CD4-positive, alpha-beta T cell treated with Interleukin-15 for 4 hours (primary cell): Measurements from ENCODE around the gene MINK1.
"Not testable (repeated sequence)": the region's sequence is repeated elsewhere in the genome, so short reads cannot be mapped to it uniquely, and the experiment has no call there.

ENCODE experiments used
- DNase-seq: peaks from one replicate; pipeline ENCODE4 v3.0.0-alpha.2; 2020; ENCODE audit warnings: low spot score

Gene MINK1

DNA sequence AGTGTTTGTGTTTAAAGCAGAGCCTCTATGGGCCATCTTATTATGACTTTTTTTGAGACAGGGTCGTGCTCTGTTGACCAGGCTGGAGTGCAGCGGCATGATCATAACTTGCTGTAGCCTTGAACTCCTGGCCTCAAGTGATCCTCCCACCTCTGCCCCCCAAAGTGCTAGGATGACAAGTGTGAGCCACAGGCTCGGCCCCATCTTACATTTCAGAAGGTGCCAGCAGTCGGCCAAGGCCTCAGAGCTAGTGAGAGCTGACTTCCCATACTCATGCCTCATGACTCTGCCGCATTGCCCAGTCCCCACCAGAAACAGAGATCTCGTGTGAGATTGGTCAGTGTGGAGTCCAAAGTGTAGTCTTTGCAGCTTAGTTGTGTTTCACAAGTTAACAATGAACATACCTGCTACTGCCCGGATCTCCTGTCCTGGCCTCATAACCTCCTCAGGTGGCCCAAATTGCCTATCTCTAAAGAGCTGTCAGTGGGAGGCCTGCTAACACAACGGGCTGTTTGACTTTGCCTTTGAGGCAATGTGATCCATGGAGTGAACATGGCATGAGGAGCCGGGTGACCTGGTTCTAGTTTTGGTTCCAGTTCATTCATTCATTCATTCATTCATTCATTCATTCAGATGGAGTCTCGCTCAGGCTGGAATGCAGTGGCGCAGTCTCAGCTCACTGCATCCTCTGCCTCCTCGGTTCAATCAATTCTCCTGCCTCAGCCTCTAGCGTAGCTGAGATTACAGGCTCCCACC lies 13.7 kb downstream of the MINK1 start:
- DNase-seq, result no peak

DNA sequence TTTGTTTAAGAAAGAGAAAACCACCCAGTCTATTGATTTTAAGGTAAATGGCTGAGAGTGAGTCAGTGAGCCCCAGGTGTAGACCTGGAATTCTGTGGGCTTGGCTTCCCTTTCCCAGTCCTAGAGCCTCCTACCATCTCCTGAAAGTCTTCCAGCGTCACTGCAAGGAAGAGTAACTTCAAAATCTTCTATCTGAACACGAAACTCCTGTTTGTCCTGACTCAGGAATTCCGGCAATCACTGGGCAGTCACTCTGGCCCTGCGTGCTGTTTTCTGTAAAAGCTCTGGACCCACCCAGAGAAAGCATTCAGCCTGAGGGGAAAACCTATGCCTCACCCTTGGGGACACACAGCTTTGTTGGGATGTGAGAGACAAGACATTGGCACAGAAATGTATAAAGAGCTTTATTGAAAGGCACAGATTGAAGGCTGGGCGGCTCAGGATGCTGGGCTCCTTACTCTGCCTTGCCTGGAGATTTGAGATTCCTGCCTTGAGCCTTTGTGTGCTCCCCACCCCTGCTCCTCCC lies 15.9 kb downstream of the MINK1 start:
- DNase-seq, result no peak

DNA sequence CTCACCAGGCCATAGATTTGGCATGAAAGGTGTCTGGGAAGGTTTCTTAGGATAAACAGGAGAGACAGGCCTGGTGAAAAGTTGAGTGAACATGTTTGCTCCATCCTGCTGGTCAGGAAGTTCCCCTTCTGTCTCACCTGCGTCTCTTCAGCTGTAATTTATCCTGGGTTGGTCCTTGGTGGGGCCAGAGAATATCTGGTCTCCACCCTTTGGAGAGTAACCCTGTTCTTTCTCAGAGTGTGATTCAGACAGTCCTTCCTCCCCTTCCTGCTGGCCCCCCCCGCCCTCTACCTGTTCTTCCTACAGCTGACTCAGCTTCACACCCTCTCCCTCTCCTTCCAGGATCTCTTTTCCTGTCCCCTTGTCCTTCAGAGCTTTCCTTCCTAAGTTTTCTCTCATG lies 17.1 kb downstream of the MINK1 start:
- DNase-seq, result no peak

DNA sequence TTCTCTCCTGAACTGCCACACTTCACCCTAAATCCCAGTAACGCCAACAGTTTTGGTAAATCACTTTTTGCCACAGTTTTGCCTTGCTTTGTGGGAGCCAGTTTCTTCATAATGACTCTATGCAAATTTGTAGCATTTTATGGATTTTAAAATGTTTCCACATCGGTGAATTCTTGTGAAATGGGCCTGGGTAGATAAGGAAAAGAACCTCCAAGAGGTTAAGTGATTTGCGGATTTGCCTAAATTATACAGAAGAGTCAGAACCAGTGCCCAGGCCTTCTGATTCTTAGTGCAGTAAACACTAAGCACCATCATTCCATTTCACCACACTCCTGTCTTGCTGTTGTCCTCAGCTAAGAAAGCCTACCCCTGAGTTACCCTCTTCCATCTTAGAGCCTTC lies 17.9 kb downstream of the MINK1 start:
- DNase-seq, result no peak

DNA sequence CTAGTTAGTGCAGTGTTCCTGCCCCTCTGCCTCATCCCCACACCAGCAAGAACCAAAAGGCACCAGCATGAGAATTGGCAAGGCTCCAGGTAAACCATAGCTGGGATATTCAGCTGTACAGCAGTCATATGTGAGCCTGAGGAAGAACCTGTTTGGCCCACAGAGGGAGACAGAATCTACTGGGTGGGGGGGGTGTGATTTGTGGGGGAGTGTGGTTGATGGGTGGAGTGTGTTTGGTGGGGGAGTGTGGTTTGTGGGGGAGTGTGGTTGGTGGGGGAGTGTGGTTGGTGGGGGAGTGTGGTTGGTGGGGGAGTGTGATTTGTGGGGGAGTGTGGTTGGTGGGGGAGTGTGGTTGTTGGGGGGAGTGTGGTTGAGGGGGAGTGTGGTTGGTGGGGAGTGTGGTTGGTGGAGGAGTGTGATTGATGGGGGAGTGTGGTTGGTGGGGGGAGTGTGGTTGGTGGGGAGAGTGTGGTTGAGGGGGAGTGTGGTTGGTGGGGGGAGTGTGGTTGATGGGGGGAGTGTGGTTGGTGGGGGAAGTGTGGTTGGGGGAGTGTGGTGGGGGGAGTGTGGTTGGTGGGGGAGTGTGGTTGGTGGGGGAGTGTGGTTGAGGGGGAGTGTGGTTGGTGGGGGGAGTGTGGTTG lies 19.5 kb downstream of the MINK1 start:
- no peak for DNase-seq

DNA sequence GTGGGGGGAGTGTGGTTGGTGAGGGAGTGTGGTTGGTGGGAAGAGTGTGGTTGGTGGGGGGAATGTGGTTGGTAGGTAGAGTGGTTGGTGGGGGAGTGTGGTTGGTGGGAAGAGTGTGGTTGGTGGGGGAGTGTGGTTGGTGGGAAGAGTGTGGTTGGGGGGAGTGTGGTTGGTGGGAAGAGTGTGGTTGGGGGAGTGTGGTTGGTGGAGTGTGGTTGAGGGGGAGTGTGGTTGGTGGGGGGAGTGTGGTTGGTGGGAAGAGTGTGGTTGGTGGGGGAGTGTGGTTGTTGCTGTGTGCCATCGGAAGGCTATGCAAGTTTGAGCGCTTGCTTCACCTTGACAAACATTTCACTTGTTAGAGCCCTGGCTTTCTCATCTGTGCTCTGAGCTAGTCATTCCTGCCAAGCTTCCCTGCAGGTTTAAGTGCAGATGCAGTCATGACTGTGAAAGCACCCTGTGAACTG lies 20.1 kb downstream of the MINK1 start:
- DNase-seq, result no peak

DNA sequence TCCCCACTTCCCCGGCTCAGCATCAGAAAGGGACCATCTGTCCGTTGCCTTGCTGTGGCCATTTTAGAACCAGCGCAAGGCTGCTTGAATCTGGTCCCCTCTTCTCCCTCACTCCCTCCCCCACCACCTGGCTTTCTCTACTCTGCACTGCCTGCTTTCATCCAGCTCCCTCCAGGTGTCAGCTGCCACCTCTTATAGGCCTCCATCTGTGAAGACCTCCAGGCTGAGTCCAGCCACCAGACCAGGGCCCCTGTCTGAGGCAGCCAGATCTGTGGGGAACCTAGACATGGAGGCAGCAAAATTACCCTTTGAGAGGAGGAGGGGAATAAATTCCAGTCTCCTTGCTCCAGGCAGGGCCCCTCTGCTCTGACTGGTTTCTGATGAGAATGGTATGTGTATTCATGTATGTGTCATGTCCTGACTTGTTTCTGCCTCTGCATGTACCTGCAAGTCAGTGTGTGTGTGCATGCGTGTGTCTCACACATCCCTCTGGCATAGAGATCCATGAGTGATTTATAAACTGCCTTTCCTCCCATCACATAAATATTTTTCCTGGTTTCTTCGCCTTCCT lies 21.1 kb downstream of the MINK1 start:
- no peak for DNase-seq

DNA sequence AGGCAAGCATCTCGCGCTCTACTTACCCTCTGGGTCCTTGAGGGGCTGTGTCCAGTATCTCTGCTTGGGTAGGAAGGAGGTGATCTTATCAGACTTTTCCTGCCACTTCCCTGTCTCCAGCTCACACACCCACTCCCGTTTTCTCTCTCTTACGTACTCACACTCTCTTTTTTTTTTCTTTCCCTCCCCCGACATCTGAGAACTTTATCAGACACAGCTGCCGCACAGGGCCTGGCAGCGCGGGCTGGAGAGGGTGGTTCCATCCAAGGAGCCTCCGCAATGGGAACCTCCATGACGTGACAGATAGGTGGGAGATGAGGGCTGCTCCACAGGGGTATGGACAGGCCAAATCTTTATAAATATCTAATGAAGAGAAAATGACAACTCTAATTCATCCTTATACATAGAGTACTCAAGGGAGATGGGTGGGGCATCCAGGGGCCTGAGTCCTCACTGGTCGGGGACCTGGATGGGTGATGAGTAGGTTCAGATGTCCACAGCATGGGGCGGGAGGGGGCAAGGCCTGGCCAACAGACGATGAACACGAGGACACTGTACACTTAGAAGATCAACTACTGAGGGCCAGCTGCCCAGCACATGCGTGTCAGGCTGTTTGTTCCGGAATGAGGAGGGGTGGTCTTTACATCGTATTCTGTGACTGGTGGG lies 23.3 kb downstream of the MINK1 start:
- no peak for DNase-seq

DNA sequence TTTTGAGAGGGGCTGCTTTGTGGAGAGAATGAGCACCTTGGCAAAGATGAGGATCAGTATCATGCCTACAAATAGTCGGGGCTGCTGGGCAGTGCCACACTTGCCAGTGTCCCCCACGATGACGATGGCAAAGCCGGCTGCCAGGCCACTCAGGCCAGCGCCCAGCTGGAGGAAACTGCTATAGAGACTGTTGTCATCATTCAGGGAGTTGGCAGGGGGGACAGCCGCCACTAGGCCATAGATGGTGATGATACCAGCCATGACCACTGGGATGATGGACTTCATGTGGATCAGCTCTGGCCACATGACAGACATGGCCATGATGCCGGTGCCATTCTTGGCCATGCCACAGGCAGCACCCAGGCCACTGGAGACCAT lies 23.8 kb downstream of the MINK1 start:
- no peak for DNase-seq

DNA sequence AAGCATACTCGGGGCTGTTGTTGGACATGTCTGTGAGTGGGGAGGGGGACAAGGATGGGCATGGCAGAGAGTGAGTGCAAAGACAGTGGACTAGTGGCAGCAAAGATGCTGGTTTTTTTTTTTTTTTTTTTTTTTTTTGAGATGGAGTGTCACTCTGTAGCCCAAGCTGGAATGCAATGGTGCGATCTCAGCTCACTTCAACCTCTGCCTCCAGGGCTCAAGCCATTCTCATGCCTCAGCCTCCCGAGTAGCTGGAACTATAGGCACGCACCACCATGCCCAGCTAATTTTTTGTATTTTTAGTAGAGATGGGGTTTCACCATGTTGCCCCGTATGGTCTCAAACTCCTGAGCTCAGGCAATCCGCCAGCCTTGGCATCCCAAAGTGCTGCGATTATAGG lies 24.2 kb downstream of the MINK1 start:
- DNase-seq, result not testable (repeated sequence)

DNA sequence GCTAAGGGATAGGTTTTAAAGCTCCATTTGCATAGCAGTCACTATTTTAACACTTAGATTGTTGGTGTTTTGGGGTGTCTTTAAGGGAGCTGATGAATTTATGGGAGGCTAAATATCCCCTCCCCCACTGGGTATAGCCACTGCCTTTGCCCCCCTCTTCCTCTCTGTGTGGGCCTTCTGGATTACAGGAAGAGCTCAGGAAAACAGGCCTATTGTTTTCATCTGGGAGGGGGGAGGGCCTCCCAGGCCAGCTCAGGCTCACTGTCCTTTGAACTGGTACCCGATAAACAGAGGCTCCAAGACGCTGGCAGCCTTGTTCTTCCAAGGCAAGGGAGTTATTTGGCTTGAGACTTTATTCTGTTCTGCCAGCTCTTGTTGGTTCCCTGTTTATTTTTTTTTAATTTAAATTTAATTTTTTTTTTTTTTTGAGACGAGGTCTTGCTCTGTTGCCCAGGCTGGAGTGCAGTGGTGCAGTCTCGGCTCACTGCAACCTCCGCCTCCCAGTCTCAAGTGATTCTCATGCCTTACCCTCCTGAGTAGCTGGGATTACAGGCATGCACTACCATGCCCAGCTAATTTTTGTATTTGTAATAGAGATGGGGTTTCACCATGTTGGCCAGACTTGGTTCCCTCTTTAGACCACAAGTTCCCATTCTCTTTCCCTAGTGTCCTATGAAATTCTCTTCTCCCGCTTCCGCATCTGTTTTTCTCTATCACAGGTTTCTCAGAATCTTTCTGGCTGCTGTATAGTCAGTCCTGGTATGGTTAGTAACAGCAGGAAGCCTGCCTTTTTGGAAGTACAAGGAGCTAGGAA lies 25.1 kb downstream of the MINK1 start:
- DNase-seq, result no peak

DNA sequence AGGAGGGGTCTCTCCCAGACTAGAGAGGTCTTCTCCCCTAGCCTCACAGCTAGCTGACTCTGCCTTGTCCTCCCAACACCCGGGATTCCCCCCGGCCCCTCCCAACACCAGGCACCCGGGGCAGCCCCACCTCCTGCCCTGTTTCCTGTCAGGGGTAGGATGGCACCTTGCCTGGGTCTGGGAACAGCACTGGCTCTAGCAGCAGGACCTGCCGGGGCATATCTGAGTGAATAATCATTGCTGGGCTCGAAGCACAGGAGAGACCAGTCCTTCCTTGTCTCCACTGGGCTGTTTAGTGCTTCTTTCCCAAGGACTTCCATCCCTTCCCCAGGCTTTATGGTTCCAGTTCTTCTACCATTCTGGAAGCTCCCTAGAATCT lies 25.7 kb downstream of the MINK1 start:
- no peak for DNase-seq

DNA sequence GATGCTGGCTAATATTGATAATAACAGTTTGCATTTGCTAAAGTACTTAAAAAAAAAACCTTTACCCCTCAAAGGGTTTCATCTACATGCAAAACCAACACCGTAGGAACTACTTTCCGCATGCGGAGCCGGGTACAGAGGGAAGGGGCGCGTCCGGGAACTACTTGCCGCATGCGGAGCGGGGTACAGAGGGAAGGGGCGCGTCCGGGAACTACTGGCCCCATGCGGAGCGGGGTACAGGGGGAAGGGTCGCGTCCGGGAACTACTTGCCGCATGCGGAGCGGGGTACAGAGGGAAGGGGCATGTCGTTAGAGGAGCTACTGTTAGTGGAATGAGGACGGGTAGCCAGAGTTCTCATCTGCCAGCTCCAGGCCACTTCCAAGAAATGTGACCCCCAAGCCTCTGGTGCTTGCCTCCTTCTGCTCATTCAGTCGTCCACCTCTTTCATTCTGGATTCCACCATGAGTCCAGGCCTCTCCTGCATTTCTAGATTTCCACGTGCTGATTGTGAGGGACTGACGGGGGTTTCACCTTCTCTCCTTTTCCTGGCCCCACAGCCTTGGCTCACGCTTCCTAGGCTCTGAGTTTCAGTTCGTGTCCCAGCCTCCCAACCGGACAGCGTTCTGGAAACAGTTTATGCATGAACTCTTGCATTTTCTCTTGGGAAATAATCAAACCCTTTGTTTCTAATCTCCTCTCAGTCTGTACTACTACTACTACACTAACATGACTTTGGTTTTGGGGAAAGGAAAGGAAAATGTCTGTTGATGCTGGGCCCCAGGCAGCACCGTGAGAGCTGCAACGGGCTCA lies 26.9 kb downstream of the MINK1 start:
- DNase-seq, result no peak

DNA sequence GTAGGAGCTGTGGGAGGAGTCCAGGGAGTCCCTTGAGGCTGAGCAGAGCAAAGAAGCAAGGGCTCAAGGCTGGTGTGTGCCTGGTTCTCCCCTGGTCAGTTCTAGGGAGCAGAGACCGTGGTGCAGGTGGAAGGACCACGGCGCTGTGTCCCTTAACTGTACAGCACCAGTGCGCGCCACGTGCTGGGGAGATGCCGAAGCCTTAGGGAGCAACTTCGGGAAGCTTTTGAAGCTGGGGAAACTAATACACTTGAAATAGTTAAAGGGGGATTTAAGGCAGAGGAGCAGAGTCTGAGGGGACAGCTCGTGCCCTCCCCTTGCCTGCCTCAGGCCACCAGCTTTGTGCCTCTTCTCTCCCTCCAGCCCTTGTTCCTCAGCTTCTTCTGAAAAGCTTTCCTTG lies 27.5 kb downstream of the MINK1 start:
- no peak for DNase-seq

DNA sequence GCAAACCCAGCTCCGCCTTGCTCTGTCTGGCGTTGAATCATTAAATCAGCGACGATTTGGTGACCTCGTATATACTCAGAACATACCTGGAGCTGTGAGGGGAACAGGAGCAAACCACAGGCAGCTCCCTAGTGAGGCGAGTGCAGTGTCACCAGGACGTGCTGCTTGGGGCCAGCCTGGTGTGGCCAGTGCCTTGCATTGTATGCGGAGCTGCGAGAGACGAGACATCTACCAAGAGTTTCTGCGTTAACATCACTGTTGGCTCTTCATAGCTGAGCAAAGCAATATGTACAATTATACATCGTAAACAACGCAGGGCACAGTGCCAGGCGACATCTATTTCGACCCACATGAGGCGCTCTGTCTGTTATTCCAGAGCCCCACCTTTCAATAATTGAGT lies 27.9 kb downstream of the MINK1 start:
- no peak for DNase-seq

DNA sequence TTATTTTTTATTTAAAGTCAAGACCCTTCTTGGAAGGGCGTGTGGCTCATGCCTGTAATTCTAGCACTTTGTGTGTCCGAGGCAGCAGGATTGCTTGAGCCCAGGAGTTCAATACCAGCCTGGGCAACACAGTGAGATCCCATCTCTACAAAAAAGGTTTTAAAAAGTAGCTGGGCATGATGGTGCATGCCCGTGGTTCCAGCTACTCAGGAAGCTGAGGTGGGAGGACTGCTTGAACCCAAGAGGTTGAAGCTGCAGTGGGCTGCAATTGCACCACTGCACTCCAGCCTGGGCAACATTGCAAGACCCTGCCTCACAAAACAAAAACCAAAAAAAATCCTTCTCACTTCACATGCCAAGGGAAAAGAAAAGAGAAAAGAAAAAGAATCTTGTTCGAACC lies 29.6 kb downstream of the MINK1 start:
- DNase-seq, result no peak

DNA sequence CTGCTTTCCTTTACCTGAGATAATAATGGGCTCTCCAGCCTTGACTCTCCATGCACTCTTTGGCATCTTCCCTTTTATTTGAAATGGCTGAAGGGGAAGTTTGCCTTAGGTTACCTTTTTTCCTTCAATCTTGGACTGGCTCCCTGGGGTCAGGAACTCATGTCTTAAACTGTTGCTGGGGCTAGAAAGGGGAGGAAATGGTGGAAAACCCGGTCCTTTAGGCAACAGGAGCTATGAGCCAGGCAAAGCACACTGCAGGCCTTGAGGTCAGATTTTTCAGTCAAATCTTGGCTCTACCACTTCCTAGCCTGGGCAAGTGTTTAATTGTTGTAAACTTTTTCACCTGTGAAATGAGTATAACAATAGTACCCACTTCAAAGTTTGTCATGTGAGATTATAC lies 30.2 kb downstream of the MINK1 start:
- DNase-seq, result no peak

DNA sequence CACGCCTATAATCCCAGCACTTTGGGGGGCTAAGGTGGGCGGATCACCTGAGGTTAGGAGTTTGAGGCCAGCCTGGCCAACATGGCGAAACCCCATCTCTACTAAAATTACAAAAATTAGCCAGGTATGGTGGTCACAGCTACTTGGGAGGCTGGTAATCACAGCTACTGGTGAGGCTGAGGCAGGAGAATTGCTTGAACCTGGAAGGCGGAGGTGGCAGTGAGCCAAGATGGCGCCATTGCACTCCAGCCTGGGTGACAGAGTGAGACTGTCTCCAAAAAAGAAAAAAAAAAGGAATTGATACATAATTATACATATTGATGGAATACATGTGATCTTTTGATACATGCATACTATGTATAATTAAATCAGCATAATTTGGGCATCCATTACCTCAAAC lies 34.4 kb downstream of the MINK1 start:
- not testable (repeated sequence) for DNase-seq

DNA sequence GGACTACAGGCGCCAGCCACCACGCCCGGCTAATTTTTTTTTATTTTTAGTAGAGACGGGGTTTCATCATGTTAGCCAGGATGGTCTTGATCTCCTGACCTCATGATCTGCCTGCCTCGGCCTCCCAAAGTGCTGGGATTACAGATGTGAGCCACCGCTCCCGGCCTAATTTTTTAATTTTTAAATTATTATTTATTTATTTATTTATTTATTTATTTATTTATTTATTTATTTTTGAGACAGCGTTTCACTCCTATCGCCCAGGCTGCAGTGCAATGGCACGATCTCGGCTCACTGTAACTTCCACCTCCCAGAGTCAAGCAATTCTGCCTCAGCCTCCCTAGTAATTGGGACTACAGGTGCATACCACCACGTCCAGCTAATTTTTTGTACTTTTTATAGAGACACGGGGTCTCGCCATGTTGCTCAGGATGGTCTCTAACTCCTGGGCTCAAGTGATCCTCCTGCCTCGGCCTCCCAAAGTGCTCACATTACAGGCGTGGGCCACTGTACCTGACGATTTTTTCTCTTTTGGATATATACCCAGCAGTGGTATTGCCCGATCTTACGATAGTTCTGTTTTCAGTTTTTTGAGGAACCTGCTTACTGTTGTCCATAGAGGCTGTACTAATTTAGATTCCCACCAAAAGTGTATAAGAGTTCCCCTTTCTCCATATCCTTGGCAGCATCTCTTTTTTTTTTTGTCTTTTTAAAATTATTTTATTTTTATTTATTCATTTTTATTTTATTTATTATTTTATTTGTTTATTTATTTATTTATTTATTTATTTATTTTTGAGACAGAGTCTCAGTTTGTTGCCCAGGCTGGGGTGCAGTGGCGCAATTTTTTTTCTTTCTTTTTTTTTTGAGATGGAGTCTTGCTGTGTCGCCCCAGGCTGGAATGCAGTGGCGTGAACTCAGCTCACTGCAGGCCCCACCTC lies 36.2 kb downstream of the MINK1 start:
- not testable (repeated sequence) for DNase-seq

DNA sequence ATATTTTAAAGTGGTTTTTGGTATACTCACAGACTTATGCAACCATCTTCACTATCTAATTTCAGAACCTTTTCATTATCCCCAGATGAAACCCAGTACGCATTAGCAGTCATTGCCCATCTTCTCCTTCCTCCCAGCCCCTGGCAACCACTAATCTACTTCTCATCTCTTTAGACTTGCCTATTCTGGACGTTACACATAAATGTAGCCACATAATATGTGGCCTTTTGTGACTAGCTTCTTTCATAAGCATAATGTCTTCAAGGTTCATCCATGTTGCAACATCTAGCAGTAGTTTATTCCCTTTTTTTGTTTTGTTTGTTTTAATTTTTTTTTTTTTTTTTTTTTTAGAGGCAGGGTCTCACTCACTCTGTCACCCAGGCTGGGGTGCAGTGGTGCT lies 37.7 kb downstream of the MINK1 start:
- DNase-seq, result no peak
